Stimulated activated CD8-positive, alpha-beta memory T cell treated with anti-CD3 and anti-CD28 coated beads, Interleukin-12 subunit alpha, Interleukin-12 subunit beta, amount 100 ng/mL, for 24 hours (primary cell): ENCODE data around the gene CFAP299.
"Not testable (repeated sequence)": the region's sequence is repeated elsewhere in the genome, so short reads cannot be mapped to it uniquely, and the experiment has no call there.

Experiments
- DNase-seq: peaks from one replicate; pipeline ENCODE4 v3.0.0-alpha.2; 2020; ENCODE audit errors: extremely low read depth

The CFAP299 gene

DNA sequence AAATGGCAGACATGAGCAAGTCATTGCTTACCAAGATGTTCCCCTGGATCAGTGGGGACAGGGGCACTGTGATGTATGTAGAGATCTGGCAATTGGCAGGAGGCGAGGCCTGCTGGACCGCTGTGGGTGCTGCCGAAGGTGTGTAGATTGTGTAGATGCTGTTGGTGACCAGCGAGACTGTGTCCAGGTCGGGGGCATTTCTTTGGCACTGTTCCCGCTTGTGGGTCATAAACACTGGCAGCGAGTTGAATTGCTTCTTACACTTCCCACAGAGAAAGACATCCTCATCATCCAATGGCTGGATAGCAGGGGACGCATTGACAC lies 52.7 kb downstream of the CFAP299 start:
- no peak for DNase-seq

GRCh38 chr4:80390178-80390577 lies 54.6 kb downstream of the CFAP299 start:
- no peak for DNase-seq

- DNase-seq = no peak
These were observed 57.9 kb downstream of the CFAP299 start for GRCh38 chr4:80393246-80393969.

GRCh38 chr4:80393970-80394250 lies 58.4 kb downstream of the CFAP299 start:
- no peak for DNase-seq

DNA sequence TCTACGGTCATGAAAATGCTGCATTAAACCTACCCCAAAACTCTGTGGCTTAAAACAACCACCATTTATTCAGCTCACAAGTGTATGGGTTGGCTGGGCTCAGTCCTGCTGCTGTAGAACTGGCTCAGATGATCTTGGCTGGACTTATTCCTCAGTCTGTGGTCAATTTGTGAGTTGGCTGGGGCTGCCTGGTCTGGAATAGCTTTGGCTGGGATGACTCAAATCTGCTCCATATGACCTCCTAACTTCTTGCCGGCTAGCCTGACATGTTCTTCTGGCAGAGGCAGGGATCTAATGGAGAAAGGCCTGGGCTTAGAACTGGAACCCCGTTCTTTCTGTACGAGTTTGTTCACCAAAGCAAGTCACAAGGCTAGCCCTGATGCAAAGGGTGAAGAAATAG lies 71.7 kb downstream of the CFAP299 start:
- no peak for DNase-seq

DNA sequence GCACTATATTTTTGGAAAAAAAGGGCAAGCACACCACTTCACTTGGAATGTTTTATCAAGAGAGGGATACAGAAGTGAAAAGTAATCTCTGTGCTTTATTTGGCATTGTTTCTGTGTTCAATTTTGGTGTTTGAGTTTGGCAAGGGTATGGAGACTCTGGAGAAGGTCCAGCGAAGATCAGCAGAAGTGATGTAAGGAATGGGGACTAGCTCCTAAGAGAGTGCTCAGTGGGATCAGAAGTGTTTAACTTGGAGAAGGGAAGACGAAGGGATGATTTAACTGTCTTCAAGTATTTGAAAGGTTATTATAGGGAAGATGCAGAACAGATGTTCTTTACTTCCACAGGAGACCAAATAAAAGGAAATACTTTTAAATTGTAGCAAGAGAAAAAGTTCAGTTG lies 74.3 kb downstream of the CFAP299 start:
- no peak for DNase-seq

- DNase-seq = no peak
These were observed 76.8 kb downstream of the CFAP299 start for GRCh38 chr4:80412322-80412721.

- DNase-seq = no peak
These were observed 77.6 kb downstream of the CFAP299 start for GRCh38 chr4:80413086-80413485.

GRCh38 chr4:80417019-80417418 lies 81.5 kb downstream of the CFAP299 start:
- no peak for DNase-seq

GRCh38 chr4:80419946-80420345 lies 84.4 kb downstream of the CFAP299 start:
- no peak for DNase-seq

- DNase-seq = no peak
These were observed 85.1 kb downstream of the CFAP299 start for GRCh38 chr4:80420638-80421037.

GRCh38 chr4:80422727-80423404 lies 87.3 kb downstream of the CFAP299 start:
- no peak for DNase-seq

DNA sequence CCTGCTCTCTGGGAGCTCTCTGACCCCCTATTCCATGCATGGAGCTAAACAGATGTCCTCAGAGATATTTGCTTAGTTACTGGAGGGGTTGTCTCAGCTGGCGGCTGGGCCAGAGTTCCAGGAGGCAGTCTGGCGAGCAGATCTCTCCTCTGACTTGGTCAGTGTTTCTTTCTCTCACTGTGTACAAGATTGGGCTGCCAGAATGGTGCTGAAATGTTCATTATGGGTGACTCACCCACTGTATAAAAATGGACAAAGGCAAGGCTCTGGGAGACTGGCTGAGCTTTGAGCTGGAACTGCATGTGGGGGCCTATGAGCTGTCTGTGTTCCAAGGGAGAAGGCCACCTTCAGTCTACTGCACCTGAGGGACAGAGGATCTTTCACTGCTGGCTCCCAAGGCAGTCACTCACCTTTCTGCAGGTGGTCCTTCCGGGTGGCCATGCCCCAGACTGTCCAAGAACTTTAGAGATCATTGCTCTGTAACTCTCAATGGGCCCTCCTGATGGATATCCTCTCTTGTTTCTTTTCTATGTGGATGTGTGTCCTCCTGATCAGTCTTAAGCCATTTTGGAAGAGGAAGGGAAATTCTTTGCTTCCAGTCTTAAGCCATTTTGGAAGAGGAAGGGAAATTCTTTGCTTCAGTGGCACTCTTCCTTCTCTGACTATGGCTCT lies 88.2 kb downstream of the CFAP299 start:
- no peak for DNase-seq

GRCh38 chr4:80424225-80424581 lies 88.7 kb downstream of the CFAP299 start:
- no peak for DNase-seq

DNA sequence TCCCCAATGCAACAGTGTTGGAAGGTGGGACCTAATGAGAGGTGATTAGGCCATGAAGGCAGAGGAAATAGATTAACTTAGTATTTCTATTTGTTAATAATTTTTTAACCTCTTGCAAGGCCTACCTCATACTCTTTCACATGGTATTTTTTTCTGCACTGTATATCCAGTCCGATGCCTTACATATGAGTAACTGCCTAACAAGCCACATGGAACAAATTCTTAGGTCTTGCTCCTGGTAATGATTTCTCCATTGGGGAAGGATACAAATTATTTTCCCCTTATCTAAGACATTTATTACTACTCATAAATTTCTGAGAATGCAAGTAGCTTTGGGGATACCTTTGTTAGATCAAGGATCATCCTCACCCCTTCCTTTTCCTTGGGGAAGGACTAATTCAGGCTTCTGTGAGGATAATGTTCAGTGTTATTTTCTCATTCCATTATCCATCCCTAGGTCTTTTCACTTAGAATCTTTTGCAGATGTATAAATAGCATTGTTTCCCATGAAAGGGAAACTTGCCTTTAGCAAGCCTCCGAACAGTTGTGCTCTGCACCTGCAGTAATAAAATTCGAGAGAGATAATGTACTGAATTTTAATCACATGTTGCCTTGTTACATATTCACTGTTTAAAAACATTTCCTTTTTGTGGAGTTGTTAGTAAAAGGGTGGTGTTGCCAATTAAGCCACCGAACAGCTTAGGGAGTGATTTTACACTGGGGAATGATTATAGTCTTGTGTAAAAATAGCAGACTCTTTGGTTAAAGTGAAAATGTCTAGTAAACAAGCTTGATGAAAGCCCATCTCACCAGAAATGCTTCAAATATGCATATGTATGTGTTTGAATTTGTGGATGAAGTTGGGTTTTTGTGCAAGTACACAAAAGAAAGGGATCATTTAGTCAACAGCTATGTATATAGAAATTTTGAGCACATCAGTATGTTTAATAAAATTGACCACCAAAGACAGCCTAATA lies 89.9 kb downstream of the CFAP299 start:
- no peak for DNase-seq

DNA sequence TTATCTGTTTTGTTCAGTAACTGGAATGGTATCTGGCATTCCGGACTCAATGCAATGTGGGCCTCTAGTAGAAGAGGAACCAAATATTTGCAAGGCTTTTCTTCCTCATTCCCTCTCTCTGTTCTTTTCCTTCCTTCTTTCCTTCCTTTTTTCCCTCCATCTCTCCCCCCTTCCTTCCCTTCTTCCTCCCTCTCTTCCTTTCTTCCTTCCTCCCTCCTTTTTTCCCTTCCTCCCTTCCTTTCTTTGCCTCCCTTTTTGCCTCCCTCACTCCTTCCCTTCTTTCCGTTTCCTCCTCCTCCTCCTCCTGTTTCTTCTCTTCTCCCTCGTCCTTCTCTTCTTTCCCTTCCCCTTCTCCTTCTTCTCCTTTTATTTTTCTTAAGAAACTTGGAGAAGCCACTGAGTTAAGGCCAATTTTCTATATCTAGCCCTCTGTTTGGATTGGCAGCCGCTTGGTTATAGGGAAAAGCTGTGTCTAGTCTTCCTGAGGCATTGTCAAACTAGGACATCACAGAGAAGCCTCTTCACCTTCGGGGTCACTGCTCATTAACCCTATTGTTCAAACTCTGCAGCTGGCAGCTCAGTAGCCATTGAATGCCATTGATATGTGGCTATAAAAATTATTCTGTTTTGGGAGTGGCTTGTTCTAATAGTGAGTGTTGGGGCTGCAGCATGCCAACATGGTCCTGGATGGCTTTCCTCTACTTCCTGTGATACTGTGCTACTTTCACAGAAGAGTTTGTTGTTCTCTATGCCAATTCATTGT lies 95.9 kb downstream of the CFAP299 start:
- no peak for DNase-seq

DNA sequence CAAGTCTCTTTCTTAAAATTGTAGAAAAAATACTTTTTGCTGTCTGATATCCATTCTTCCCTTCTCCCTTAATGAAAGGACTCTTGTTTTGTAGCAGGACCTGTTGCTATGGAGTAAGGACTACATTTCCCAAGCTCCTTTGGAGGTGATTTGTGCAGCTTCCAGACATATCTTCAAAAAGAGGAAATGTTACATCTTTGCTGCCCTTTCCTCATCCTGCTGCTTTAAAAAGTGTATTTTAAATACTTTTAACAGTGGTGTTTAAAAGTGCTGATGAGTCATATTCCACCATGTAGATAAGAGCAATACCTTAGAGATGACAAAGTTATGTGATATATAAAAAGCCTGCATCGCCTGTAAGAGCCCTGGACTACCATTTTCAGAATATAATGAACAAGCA lies 98.7 kb downstream of the CFAP299 start:
- no peak for DNase-seq

GRCh38 chr4:80438016-80438415 lies 102.5 kb downstream of the CFAP299 start:
- no peak for DNase-seq

DNA sequence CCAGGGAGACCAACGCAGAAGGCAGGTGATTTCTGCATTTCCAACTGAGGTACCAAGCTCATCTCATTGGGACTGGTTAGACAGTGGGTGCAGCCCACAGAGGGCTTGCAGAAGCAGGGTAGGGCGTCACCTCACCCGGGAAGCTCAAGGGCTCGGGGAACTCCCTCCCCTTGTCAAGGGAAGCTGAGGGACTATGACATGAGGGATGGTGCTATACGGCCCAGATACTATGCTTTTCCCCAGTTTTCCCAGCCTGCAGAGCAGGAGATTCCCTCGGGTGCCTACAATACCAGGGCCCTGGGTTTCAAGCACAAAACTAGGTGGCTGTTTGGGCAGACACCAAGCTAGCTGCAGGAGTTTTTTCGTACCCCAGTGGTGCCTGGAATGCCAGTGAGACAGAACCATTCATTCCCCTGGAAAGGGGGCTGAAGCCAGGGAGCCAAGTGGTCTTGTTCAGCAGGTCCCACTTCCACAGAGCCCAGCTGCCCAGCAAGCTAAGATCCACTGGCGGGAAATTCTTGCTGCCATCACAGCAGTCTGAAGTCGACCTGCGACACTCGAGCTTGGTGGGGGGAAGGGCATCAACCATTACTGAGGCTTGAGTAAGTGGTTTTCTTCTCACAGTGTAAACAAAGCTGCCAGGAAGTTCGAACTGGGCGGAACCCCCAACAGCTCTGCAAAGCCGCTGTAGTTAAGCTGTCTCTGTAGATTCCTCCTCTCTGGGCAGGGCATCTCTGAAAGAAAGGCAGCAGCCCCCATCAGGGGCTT lies 103.9 kb downstream of the CFAP299 start:
- not testable (repeated sequence) for DNase-seq

DNA sequence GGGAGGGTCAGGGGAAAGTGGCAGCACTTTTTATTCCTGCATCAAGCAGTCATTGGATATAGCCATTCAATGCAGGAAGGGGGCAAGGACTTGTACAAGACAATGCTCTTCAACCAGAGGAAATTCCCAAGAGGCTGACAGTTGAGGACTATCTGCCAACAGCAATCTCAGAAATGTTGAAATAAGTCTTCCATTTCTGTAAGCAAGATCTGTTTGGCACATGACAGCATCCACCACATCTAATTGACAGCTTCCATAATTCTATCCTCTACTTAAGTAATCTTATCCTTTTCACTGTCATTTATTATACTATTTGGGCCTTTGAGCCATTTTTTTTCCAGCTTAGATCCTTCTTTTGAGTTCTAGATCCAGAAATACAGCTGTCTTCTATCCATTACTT lies 110.7 kb downstream of the CFAP299 start:
- DNase-seq = no peak

DNA sequence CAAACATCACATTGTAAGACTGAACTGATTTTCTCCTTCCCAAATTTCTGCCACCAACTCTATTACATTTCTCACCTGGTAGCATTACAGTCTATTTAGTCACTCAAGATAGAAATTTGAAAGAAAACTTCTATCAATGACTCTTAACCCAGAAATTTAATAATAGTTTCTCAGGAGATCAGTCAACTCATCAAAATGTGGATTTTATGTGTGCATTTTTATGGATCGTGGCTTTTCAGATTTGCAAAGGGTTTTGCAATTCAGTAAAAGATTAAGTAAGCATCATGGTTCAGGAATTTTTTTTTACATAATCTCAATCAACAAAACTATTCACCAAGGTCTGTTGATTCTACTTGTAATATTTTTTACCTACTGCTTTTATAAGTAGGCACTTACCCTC lies 111.1 kb downstream of the CFAP299 start:
- no peak for DNase-seq
